Parathyroid adenoma (tissue), 2 donors: ENCODE measurements around the gene C19orf44.
"Not testable (repeated sequence)": the region's sequence is repeated elsewhere in the genome, so short reads cannot be mapped to it uniquely, and the experiment has no call there.

ENCODE experiments used
- H2AFZ ChIP-seq: fragments of 300-600 bp; sonication (generic); one replicate; pipeline ENCODE4 v1.7.0; 2017; ENCODE audit warnings: antibody characterized with exemption, mild to moderate bottlenecking
- H3K27ac ChIP-seq: fragments of 300-600 bp; sonication (generic); one replicate; pipeline ENCODE4 v1.7.0; 2017
- H3K27me3 ChIP-seq: fragments of 300-600 bp; sonication (generic); one replicate; pipeline ENCODE4 v1.7.0; 2017; ENCODE audit warnings: low read length; ENCODE audit not compliant: control insufficient read depth, insufficient read depth
- H3K36me3 ChIP-seq: fragments of 300-600 bp; sonication (generic); one replicate; pipeline ENCODE4 v1.7.0; 2017; ENCODE audit warnings: low read length; ENCODE audit not compliant: control insufficient read depth, insufficient read depth
- H3K4me1 ChIP-seq: fragments of 300-600 bp; sonication (generic); one replicate; pipeline ENCODE4 v1.7.0; 2017; ENCODE audit warnings: control low read depth
- H3K4me2 ChIP-seq: fragments of 300-600 bp; sonication (generic); one replicate; pipeline ENCODE4 v1.7.0; 2017; ENCODE audit warnings: low read length
- H3K4me3 ChIP-seq: fragments of 300-600 bp; sonication (generic); one replicate; pipeline ENCODE4 v1.7.0; 2017; ENCODE audit warnings: low read depth, low read length
- H3K79me2 ChIP-seq: fragments of 300-600 bp; sonication (generic); one replicate; pipeline ENCODE4 v1.7.0; 2017; ENCODE audit warnings: control low read depth
- H3K9ac ChIP-seq: fragments of 300-600 bp; sonication (generic); one replicate; pipeline ENCODE4 v1.7.0; 2017; ENCODE audit warnings: mild to moderate bottlenecking
- H3K9me3 ChIP-seq: fragments of 300-600 bp; sonication (generic); one replicate; pipeline ENCODE4 v1.7.0; 2017; ENCODE audit warnings: low read length; ENCODE audit not compliant: control insufficient read depth
- TF ChIP-seq, protein P1 (sequence below): fragments of 300-600 bp; sonication (generic); IDR thresholded peaks from one replicate; pipeline ENCODE4 v1.7.0; 2017; ENCODE audit warnings: antibody characterized with exemption, mild to moderate bottlenecking
- donor health status: primary hyperparathyroidism.

C19orf44 gene

GRCh38 chr19:16473875-16474392 is 22.3 kb upstream of the C19orf44 start:
- H3K4me1 ChIP-seq, result peaks cover 11% of the 10 kb centered on the region
- H3K27ac ChIP-seq, result no peak overlapping the region
- H3K36me3 ChIP-seq, result no peaks in the 10 kb centered on the region
- no peak overlapping the region for H3K9ac ChIP-seq
- TF ChIP-seq, protein P1, sequence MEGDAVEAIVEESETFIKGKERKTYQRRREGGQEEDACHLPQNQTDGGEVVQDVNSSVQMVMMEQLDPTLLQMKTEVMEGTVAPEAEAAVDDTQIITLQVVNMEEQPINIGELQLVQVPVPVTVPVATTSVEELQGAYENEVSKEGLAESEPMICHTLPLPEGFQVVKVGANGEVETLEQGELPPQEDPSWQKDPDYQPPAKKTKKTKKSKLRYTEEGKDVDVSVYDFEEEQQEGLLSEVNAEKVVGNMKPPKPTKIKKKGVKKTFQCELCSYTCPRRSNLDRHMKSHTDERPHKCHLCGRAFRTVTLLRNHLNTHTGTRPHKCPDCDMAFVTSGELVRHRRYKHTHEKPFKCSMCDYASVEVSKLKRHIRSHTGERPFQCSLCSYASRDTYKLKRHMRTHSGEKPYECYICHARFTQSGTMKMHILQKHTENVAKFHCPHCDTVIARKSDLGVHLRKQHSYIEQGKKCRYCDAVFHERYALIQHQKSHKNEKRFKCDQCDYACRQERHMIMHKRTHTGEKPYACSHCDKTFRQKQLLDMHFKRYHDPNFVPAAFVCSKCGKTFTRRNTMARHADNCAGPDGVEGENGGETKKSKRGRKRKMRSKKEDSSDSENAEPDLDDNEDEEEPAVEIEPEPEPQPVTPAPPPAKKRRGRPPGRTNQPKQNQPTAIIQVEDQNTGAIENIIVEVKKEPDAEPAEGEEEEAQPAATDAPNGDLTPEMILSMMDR, result no peak
- H3K4me3 ChIP-seq, result no peak overlapping the region
- no peaks in the 10 kb centered on the region for H3K27me3 ChIP-seq
- H2AFZ ChIP-seq, result no peak overlapping the region
- peaks cover 26% of the 10 kb centered on the region for H3K79me2 ChIP-seq
- no peak overlapping the region for H3K4me2 ChIP-seq
- no peaks in the 10 kb centered on the region for H3K9me3 ChIP-seq

DNA sequence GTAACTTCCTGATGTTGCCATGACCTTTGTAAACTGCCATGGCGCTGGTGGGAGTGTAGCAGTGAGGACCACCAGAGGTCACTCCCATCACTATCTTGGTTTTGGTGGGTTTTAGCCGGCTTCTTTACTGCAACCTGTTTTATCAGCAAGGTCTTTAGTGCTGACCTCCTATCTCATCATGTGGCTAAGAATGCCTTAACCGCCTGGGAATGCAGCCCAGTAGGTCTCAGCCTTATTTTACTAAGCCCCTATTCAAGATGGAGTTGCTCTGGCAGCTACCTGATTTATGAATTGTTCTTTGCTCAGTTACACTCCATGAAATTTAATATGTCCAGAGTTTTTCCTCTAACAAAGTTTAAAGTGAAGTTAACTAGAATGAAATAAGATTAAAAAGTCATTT is 19.8 kb upstream of the C19orf44 start:
- no peaks in the 10 kb centered on the region for H3K4me1 ChIP-seq
- no peak overlapping the region for H3K4me3 ChIP-seq
- no peaks in the 10 kb centered on the region for H3K36me3 ChIP-seq
- H3K9ac ChIP-seq, result no peak overlapping the region
- TF ChIP-seq, protein P1, result no peak
- no peak overlapping the region for H3K27ac ChIP-seq
- no peak overlapping the region for H3K4me2 ChIP-seq
- no peaks in the 10 kb centered on the region for H3K9me3 ChIP-seq
- H3K27me3 ChIP-seq, result no peaks in the 10 kb centered on the region
- peaks cover under 1% of the 10 kb centered on the region for H3K79me2 ChIP-seq
- H2AFZ ChIP-seq, result no peak overlapping the region

- Histone ChIP-seq H3K4me3 (no peak overlapping the region), H3K27ac (no peak overlapping the region), H3K27me3 (no peaks in the 10 kb centered on the region), H2AFZ (no peak overlapping the region), H3K36me3 (no peaks in the 10 kb centered on the region), H3K79me2 (no peaks in the 10 kb centered on the region), H3K9ac (no peak overlapping the region), H3K4me2 (no peak overlapping the region), H3K9me3 (no peaks in the 10 kb centered on the region), H3K4me1 (no peaks in the 10 kb centered on the region)
- TF ChIP-seq, protein P1, result no peak
Observed at GRCh38 chr19:16477311-16477710, 18.9 kb upstream of the C19orf44 start.

- no peak overlapping the region for H3K4me2 ChIP-seq
- no peak overlapping the region for H3K9ac ChIP-seq
- no peaks in the 10 kb centered on the region for H3K9me3 ChIP-seq
Observed at GRCh38 chr19:16482745-16483144, 13.4 kb upstream of the C19orf44 start.

GRCh38 chr19:16486476-16486875 is 9.7 kb upstream of the C19orf44 start:
- not testable (repeated sequence) for H3K36me3 ChIP-seq, H3K27me3 ChIP-seq, H3K27ac ChIP-seq, H3K4me1 ChIP-seq, H2AFZ ChIP-seq, H3K9ac ChIP-seq, H3K4me3 ChIP-seq, H3K9me3 ChIP-seq, H3K79me2 ChIP-seq, H3K4me2 ChIP-seq

More at GRCh38 chr19:16482745-16483144, 13.4 kb upstream of the C19orf44 start:
- no peak overlapping the region for H3K4me3 ChIP-seq
- no peaks in the 10 kb centered on the region for H3K36me3 ChIP-seq
- no peaks in the 10 kb centered on the region for H3K79me2 ChIP-seq
- no peaks in the 10 kb centered on the region for H3K4me1 ChIP-seq
- TF ChIP-seq, protein P1, result no peak
- H2AFZ ChIP-seq, result no peak overlapping the region
- no peak overlapping the region for H3K27ac ChIP-seq
- no peaks in the 10 kb centered on the region for H3K27me3 ChIP-seq
